Loucy (cell line): ENCODE results near the gene USP47.

Source experiments
- EZH2phosphoT487 ChIP-seq: fragments of 200-600 bp; IDR thresholded peaks from 2 replicates; pipeline ENCODE4 v1.6.1; 2018; ENCODE audit warnings: antibody characterized with exemption, mild to moderate bottlenecking, moderate library complexity, borderline replicate concordance
- TF ChIP-seq, protein P1 (sequence below): fragments of 200-600 bp; sonication (generic); conservative IDR thresholded peaks from 2 replicates; pipeline ENCODE4 v1.5.1; 2014; ENCODE audit warnings: mild to moderate bottlenecking, antibody characterized with exemption, low read length

DNA sequence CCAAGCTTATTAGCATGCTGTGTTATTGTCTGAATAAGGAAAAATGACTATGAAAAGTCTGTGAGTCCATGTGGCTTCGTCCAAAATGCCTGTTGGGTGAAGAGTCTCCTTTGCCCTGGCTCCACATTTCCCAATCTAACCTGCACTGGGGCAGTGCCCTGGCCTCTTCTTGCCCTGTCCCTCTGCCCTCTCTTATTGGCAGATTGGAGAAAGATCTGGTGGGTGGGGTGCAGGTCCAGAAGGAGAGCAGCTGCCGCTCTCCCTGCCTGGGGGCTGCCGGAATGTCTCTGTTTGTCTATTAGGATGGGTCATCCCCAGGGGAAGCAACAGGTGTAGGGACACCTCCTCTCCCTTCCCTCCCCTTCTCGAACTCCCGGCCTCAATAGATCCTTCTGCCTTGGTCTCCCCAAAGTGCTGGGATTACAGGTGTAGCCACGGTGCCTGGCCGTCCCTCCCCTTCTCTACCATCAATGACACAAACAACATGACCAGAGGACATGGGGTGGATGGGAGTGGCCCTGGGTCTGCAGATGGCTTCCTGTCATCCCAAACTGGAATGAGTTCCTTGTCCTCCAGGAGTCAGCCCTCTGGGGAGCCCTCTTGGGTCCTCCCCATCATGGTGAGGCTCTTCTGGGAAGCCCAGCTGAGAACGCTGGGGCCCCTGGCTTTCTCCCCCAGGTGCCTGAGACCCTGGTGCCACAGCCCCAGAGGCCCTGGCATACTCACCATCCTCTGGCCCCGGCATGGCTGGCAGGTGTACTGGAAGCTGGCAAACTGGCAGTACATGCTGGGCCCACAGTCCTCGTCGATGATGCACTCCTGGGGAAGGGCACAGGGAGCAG is 126.1 kb downstream of the USP47 start:
- TF ChIP-seq, protein P1, sequence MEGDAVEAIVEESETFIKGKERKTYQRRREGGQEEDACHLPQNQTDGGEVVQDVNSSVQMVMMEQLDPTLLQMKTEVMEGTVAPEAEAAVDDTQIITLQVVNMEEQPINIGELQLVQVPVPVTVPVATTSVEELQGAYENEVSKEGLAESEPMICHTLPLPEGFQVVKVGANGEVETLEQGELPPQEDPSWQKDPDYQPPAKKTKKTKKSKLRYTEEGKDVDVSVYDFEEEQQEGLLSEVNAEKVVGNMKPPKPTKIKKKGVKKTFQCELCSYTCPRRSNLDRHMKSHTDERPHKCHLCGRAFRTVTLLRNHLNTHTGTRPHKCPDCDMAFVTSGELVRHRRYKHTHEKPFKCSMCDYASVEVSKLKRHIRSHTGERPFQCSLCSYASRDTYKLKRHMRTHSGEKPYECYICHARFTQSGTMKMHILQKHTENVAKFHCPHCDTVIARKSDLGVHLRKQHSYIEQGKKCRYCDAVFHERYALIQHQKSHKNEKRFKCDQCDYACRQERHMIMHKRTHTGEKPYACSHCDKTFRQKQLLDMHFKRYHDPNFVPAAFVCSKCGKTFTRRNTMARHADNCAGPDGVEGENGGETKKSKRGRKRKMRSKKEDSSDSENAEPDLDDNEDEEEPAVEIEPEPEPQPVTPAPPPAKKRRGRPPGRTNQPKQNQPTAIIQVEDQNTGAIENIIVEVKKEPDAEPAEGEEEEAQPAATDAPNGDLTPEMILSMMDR = no peak
- TF ChIP-seq EZH2phosphoT487 = no peak
